Measurements from ENCODE around the gene RTP1.
"Not testable (repeated sequence)": the region's sequence is repeated elsewhere in the genome, so short reads cannot be mapped to it uniquely, and the experiment has no call there.

The RTP1 gene

GRCh38 chr3:187237741-187238140 is 40.5 kb downstream of the RTP1 start:
- in situ Hi-C loops (cut with MboI; ENCODE audit: low sequenced_read_pairs), result no loop called here

- in situ Hi-C loops (cut with MboI; ENCODE audit: low sequenced_read_pairs), result no loop called here
Observed at GRCh38 chr3:187238239-187238638, 41.0 kb downstream of the RTP1 start.

- in situ Hi-C loops (cut with MboI; ENCODE audit: low sequenced_read_pairs), result not testable (repeated sequence)
Observed at GRCh38 chr3:187238835-187239234, 41.5 kb downstream of the RTP1 start.

GRCh38 chr3:187242435-187242834 is 45.1 kb downstream of the RTP1 start:
- in situ Hi-C loops (cut with MboI; ENCODE audit: low sequenced_read_pairs), result no loop called here

GRCh38 chr3:187242900-187243299 is 45.6 kb downstream of the RTP1 start:
- in situ Hi-C loops (cut with MboI; ENCODE audit: low sequenced_read_pairs), result no loop called here

- in situ Hi-C loops (cut with MboI; ENCODE audit: low sequenced_read_pairs), result no loop called here
Observed at GRCh38 chr3:187243933-187244524, 46.7 kb downstream of the RTP1 start.

GRCh38 chr3:187247398-187247797 is 50.1 kb downstream of the RTP1 start:
- in situ Hi-C loops (cut with MboI; ENCODE audit: low sequenced_read_pairs), result no loop called here
